Ishikawa (cell line): ENCODE measurements around the gene NHEJ1.

ENCODE experiments used
- CEBPB ChIP-seq: IDR thresholded peaks from 2 replicates; pipeline ENCODE4 v1.6.1; 2012
- CREB1 ChIP-seq: IDR thresholded peaks from 2 replicates; pipeline ENCODE4 v1.6.1; 2012; ENCODE audit warnings: low read depth
- EGR1 ChIP-seq: IDR thresholded peaks from 2 replicates; pipeline ENCODE4 v1.6.1; 2012
- EP300 ChIP-seq: IDR thresholded peaks from 2 replicates; pipeline ENCODE4 v1.6.1; 2012; ENCODE audit warnings: borderline replicate concordance
- FOXM1 ChIP-seq: IDR thresholded peaks from 2 replicates; pipeline ENCODE4 v1.6.1; 2012; ENCODE audit warnings: low read depth, borderline replicate concordance
- MAX ChIP-seq: IDR thresholded peaks from 2 replicates; pipeline ENCODE4 v1.6.1; 2012
- NFIC ChIP-seq: IDR thresholded peaks from 2 replicates; pipeline ENCODE4 v1.6.1; 2012
- RAD21 ChIP-seq: IDR thresholded peaks from 2 replicates; pipeline ENCODE4 v1.6.1; 2012; ENCODE audit warnings: low read depth
- REST ChIP-seq: IDR thresholded peaks from 2 replicates; pipeline ENCODE4 v1.6.1; 2012; ENCODE audit warnings: low read depth, mild to moderate bottlenecking
- TAF1 ChIP-seq: IDR thresholded peaks from 2 replicates; pipeline ENCODE4 v1.6.1; 2012; ENCODE audit warnings: low read depth, mild to moderate bottlenecking
- TEAD4 ChIP-seq: IDR thresholded peaks from 2 replicates; pipeline ENCODE4 v1.6.1; 2012
- YY1 ChIP-seq: IDR thresholded peaks from 2 replicates; pipeline ENCODE4 v1.6.1; 2012; ENCODE audit warnings: low read depth

- TF ChIP-seq EP300, result no peak
- no peak for TF ChIP-seq REST
- TF ChIP-seq YY1, result no peak
- no peak for TF ChIP-seq MAX
- TF ChIP-seq NFIC, result no peak
- no peak for TF ChIP-seq CEBPB
- no peak for TF ChIP-seq FOXM1
- no peak for TF ChIP-seq CREB1
- TF ChIP-seq EGR1, result no peak
- TF ChIP-seq RAD21, result no peak
- no peak for TF ChIP-seq TEAD4
- TF ChIP-seq TAF1, result no peak
Measured at GRCh38 chr2:219167997-219168396, 7.4 kb upstream of the NHEJ1 start.
